HG03097 (cell line): ENCODE results near the gene CYP2W1.
"Not testable (repeated sequence)": the region's sequence is repeated elsewhere in the genome, so short reads cannot be mapped to it uniquely, and the experiment has no call there.

Experiments used
- ATAC-seq: cut with Tn5 transposase; IDR thresholded peaks from one replicate; pipeline ENCODE4 v1.9.1; 2021; ENCODE audit not compliant: unreplicated experiment, low FRiP score

Gene CYP2W1

DNA sequence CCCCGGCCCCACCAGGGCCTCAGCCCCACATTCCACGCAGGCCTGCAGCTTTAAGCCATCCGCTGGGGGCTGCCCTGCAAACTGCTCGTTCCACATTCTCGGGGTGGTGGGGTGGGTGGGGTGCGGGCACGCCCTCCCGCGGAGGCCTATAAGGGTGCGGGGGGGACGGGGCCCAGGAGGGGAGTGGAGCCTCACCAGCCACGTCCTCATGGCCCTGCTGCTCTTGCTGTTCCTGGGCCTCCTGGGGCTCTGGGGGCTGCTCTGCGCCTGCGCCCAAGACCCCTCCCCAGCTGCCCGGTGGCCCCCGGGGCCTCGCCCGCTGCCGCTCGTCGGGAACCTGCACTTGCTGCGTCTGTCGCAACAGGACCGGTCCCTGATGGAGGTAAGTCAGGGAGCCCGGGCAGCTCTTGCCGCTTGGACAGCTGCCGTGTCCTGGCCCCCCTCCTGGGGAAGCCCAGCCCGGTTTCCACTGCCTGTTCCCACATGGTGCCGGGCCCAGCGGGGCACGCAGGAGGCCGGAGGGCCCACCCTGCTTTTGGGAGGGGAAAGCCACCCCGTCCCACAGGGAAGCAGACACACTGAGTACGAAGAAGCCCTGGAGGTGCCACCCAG lies at the start of gene CYP2W1:
Gene CYP2W1 (plus strand): TSS at position 178 of the 612 bp plus-strand sequence. CDS start 31 bp downstream, at position 209.
- no peak for ATAC-seq

DNA sequence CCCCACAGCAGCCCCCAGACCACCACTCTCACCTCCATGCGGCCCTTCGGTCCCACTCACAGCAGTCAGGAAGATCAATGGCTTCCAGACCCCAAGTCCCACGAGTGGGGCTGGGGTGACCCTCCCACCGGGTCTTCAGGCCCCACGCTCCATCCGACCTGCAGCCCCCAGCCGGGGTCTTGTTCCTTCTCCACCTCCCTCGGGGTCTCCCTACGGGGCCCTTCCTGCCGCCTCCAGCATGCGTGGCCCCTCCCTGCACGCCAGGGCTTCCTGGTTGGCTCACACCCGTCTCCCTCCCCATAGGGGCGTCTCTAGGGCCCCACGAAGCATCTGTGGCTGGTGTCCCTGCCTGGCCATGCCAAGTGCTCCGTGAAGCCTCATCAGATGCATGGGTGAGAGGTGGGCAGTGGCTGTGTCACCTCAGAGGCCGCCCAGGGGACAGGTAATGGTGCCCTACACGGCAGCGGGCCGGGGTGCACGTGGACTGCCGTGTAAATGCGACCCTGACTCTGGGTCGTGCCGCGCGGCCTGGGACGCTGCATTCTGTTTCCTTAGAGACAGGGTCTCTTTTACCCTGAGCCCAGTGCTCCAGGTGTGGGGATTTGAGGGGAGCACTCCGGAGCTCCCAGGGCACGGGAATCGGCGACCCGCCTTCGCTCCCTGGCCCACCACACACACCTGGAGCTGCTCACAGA lies 48.4 kb upstream of the CYP2W1 start:
- ATAC-seq: no peak

- no peak for ATAC-seq
These were observed 47.7 kb upstream of the CYP2W1 start for GRCh38 chr7:935164-935873.

GRCh38 chr7:935874-936385 lies 47.1 kb upstream of the CYP2W1 start:
- ATAC-seq: no peak

- ATAC-seq: peak; percentile 77
These were observed 46.5 kb upstream of the CYP2W1 start for GRCh38 chr7:936386-937054.

DNA sequence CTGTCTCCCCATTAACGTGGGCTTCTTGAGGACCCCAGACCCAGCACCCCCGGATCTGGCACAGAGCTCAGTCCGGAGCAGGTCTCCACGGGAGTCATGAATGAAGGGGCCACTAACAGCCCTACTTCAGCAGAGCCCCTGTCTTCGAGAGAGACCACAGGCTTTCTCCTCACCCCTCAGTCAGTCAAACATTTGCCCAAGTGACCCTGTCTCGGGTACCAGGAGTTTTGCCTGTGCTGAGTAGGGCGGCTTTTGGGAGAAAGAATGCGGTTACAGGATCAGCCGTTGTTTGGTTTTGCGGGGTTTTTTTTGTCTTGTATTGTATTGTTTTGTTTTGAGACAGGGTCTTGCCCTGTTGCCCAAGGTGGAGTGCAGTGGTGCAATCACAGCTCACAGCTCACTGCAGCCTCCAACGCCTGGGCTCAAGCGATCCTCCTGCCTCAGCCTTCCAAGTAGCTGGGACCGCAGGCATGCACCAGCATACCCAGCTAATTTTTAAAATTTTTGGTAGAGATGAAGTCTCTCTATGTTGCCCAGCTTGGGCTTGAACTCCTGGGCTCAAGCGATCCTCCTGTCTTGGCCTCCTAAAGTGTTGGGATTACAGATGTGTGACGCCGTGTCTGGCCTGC lies 45.0 kb upstream of the CYP2W1 start:
- ATAC-seq: no peak

DNA sequence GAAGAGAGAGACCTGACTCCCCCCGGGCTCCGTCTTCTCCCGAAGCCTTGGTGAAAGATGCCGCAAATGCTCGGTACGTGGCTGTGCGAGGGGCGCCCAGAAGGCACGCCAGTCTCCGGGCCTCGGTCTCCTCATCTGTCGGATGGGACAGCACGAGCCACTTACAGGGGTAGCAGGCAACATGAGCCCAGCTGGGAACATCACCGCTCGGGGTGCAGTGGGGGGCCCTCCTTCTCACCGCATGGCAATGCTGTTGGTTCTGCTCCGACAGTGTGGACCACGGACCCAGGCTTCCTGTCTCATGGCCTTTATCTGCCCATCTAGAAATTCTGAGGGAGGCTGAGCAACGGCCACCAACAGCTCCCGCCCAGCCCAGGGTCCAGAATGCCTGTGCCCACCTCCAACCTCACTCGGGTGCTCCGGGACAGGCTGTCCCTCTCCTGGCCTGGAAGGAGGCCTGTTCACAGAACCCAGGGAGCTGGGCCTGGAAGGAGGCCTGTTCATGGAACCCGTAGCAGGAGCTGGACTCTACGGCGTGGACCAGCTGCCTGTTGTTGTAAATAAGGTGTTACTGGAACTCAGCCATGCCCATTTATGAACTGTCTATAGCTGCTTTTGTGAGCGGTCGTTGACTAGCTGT lies 44.3 kb upstream of the CYP2W1 start:
- no peak for ATAC-seq

- no peak for ATAC-seq
These were observed 43.1 kb upstream of the CYP2W1 start for GRCh38 chr7:939843-940242.

DNA sequence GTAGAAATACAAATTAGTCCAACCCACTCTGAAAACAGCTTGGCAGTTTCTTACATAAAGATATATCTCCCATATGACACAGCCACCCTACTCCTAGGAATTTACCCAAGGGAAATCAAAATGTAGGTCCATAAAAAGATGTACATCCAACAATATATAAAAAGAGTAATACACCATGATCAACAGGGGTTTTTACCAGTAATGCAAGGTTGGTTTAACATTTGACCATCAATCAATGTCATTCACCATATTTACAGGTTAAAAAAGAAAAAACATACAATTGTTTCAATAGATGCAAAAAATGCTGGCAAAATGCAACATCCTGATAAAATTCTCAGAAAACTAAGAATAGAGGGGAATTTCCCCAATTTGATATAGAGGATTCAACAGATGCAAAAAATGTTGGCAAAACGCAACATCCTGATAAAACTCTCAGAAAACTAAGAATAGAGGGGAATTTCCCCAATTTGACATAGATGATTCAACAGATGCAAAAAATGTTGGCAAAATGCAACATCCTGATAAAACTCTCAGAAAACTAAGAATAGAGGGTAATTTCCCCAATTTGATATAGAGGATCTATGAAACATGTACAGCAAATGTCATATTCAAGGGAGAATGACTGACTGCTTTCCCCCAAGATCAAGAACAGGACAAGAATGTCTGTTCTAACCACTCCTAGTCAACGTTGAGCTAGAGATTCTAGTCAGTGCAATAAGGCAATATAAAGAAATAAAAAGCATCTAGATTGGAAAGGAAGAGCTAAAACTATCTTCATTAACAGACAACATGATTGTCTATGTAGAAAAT lies 42.2 kb upstream of the CYP2W1 start:
- ATAC-seq: no peak

- ATAC-seq: not testable (repeated sequence)
These were observed 39.2 kb upstream of the CYP2W1 start for GRCh38 chr7:943793-944192.

DNA sequence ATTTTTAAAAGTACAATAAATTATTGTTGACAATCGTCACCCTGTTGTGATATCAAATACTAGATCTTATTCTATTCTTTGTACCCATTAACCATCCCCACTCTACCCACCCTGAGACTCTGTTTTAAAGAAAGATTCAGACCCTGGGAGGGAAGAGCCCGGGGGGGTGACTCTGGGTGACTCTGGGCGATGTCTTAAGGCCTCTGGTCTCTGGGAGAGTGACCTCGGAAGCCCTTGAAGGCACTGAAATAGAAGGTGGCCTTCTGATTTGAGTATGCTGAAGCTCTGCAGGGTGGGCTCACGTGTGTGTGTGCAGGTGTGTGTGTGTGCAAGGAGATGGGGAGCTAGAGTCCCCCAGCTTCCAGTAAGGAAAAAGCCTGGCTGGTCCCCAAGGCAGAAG lies 38.2 kb upstream of the CYP2W1 start:
- ATAC-seq: no peak

- no peak for ATAC-seq
These were observed 37.8 kb upstream of the CYP2W1 start for GRCh38 chr7:945147-945555.

DNA sequence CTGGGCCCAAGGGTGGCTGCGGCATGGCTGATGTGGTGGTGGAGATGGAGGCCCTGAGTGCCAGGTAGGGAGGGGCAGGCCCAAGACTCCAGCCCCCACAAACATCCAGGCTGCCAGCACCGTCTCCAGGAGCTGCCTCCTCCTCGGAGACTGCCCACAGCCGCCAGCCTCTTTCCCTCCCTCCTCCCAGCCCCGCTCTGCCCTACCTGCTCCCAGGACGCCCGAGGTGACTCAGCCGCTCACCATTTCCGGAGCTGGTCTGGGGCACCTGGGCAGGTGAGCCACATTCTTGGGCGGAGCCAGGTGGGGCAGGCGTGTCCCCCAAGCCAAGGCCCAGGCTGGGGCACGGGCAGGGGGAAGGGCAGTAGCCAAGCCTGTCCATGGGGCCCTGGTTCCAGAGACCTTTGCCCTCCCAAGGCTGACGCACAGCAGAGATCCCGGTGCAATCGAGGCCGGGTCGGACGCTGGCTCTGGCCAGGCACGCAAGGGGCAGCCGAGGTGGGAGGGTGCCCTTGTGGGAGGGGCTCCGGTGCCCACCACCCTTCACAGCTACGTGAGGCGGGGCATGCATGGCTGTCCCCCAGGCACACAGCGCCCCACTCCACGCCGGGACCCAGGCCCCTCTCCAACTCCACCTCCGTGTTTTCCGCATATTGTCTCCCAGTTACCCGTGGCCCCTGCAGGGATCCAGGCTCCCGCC lies 37.3 kb upstream of the CYP2W1 start:
- ATAC-seq: no peak

GRCh38 chr7:946256-946996 lies 36.6 kb upstream of the CYP2W1 start:
- no peak for ATAC-seq

DNA sequence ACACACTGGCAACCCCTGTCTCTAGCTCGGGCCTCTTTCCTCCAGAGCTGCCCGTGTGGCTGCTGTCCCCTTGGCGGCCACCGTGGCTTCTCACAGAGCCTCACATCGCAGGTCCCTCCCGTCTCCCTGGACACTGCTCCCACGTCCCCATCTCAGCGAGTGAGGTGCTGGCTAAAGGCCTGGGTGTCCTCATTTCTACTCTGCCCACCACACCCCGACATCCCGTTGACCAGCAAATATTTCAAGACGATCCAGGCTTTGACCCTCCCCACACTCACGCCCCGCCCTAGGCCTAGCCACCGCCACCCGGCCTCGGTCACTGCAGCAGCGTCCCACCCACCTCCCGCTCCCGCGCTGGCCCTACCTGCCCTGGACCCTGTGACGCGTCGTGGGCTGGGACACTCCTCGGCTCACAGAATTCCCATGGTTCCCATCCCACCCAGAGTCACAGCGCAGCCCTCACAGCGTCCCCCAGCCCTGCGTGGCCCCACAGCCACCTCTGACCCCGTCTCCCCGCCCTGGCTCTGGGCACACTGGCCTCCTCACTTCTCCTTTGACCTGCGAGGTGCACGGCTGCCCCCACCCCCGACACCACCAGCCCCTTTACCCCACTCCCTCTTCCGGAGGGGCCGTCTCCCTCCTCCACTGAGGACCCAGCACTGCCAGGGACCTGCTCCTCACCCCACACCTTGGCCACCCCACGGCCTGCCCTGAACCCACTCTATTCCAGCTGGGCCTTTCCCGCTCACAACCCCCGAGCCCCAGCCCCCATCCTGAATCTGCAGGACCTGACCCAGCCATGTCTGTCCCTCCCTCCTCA lies 35.4 kb upstream of the CYP2W1 start:
- ATAC-seq: no peak

GRCh38 chr7:949021-949934 lies 33.7 kb upstream of the CYP2W1 start:
- ATAC-seq: no peak
